ENCODE measurements around the gene MFN2. TPM values are rescaled to one million over a fixed set of nuclear protein-coding genes. Genes with fewer than 3 reads are reported as not detected.
"Not testable (repeated sequence)": the region's sequence is repeated elsewhere in the genome, so short reads cannot be mapped to it uniquely, and the experiment has no call there.

MFN2 gene
- total and polyA plus RNA-seq, 2 experiments from 2014 or later = 48.0 to 57.9 TPM

DNA sequence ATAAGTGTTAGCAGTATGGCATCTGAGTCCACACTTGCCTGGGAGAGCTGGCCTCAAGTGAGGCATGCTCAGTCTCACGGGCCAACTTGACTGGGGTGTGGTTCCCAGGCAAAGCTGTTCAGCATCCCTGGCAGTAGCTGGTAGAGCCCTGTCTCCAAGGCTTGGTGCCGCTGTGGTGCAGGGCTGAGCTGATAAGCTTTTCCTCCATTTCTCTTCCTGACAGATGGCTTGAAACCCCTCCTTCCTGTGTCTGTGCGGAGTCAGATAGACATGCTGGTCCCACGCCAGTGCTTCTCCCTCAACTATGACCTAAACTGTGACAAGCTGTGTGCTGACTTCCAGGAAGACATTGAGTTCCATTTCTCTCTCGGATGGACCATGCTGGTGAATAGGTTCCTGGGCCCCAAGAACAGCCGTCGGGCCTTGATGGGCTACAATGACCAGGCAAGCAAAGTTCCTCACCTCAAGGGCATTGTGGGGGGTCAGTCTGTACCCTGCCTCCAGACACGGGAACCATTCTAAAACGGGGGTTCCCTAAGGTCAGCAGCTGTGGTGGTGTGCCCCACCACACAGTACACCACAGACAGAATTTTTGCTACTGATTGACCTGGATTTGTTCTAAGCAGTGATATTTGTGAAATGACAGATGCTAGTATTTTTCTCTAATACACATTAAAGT, 25.4 kb downstream of the MFN2 start:
- H3K9me2 ChIP-seq (ENCODE audit: insufficient read depth) = no peaks in the 10 kb centered on the region
- TF ChIP-seq EZH2 (IDR thresholded peaks at IDR 0.05; ENCODE audit: insufficient read depth, poor library complexity, severe bottlenecking) (no peak), EZH2phosphoT487 (IDR thresholded peaks at IDR 0.05; ENCODE audit: insufficient read depth, low read depth) (no peak)
- H3K4me2 ChIP-seq (ENCODE audit: unreplicated experiment) = no peak overlapping the region
- in situ Hi-C loops (cut with MboI) = no loop called here
- H3F3A ChIP-seq (ENCODE audit: insufficient read depth) = no peaks in the 10 kb centered on the region
- H3K27ac ChIP-seq = no peak overlapping the region
- H2AFZ ChIP-seq = no peak overlapping the region
- WGBS, 2 experiments (ENCODE audit: low coverage in 1 of 2, low lambda C conversion rate in 2 of 2, missing lambda C conversion rate in 2 of 2) = 91 to 95% methylated on average over 9 of the region's 9 CpGs
- no peaks in the 10 kb centered on the region for H3K9me3 ChIP-seq (ENCODE audit: low read depth)
- no peak overlapping the region for H3K9ac ChIP-seq
- no peak for DNase-seq
- no peaks in the 10 kb centered on the region for H4K20me1 ChIP-seq (ENCODE audit: insufficient read depth)
- no peak overlapping the region for H3K4me3 ChIP-seq
- H3K4me1 ChIP-seq (ENCODE audit: insufficient read depth) = no peaks in the 10 kb centered on the region
- no peaks in the 10 kb centered on the region for H3K27me3 ChIP-seq (replicated peaks; ENCODE audit: insufficient read depth)
- peaks cover 38% of the 10 kb centered on the region for H3K36me3 ChIP-seq (ENCODE audit: low read depth)
- H3K79me2 ChIP-seq (ENCODE audit: insufficient read depth) = no peaks in the 10 kb centered on the region

DNA sequence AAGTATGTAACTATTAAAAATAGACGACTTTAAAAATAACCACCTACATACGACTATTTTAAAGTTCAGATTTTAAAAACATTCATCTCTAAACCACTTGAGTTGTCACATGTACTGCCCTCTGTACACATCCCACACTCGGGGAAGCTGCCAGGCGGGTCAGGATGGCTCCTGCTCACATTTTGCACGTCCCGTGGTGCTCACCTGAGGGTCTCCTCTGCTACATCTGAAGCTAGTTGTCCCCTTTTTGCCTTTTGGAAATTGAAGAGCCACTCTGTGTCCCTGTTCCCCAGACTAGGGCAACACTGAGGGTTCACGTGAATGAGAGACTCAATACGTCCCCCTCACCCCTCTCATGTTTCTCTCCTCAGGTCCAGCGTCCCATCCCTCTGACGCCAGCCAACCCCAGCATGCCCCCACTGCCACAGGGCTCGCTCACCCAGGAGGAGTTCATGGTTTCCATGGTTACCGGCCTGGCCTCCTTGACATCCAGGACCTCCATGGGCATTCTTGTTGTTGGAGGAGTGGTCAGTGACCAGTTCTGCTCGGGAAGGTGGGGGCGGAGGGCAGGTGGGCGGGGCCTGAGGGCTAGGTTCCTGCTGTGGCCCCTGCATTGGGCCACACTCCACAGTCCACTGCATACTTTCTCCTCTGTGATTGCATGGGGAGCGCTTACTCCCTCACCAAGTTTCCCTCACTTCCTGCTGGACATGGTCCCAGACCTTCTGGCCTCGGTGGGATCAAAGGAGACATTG, 26.1 kb downstream of the MFN2 start:
- in situ Hi-C loops (cut with MboI) = no loop called here
- H3K4me1 ChIP-seq (ENCODE audit: insufficient read depth) = no peaks in the 10 kb centered on the region
- peaks cover 39% of the 10 kb centered on the region for H3K36me3 ChIP-seq (ENCODE audit: low read depth)
- H2AFZ ChIP-seq = no peak overlapping the region
- no peaks in the 10 kb centered on the region for H4K20me1 ChIP-seq (ENCODE audit: insufficient read depth)
- no peak for DNase-seq
- no peaks in the 10 kb centered on the region for H3K79me2 ChIP-seq (ENCODE audit: insufficient read depth)
- H3K9me2 ChIP-seq (ENCODE audit: insufficient read depth) = no peaks in the 10 kb centered on the region
- H3K4me3 ChIP-seq = no peak overlapping the region
- H3K4me2 ChIP-seq (ENCODE audit: unreplicated experiment) = no peak overlapping the region
- no peaks in the 10 kb centered on the region for H3K27me3 ChIP-seq (replicated peaks; ENCODE audit: insufficient read depth)
- H3F3A ChIP-seq (ENCODE audit: insufficient read depth) = no peaks in the 10 kb centered on the region
- 92 to 93% methylated on average over 16 to 17 of the region's 17 CpGs for whole genome bisulfite sequencing, 2 experiments (ENCODE audit: low coverage in 1 of 2, low lambda C conversion rate in 2 of 2, missing lambda C conversion rate in 2 of 2)
- no peak overlapping the region for H3K9ac ChIP-seq
- no peaks in the 10 kb centered on the region for H3K9me3 ChIP-seq (ENCODE audit: low read depth)
- TF ChIP-seq EZH2phosphoT487 (IDR thresholded peaks at IDR 0.05; ENCODE audit: insufficient read depth, low read depth) (no peak), EZH2 (IDR thresholded peaks at IDR 0.05; ENCODE audit: insufficient read depth, poor library complexity, severe bottlenecking) (no peak)
- no peak overlapping the region for H3K27ac ChIP-seq

- Histone ChIP-seq H4K20me1 (ENCODE audit: insufficient read depth) (no peaks in the 10 kb centered on the region), H3K4me3 (no peak overlapping the region), H3K36me3 (ENCODE audit: low read depth) (peaks cover 33% of the 10 kb centered on the region), H3K79me2 (ENCODE audit: insufficient read depth) (no peaks in the 10 kb centered on the region), H3K27me3 (replicated peaks; ENCODE audit: insufficient read depth) (no peaks in the 10 kb centered on the region), H3F3A (ENCODE audit: insufficient read depth) (no peaks in the 10 kb centered on the region; the same call in 1 of the 2 replicates), H3K9me3 (ENCODE audit: low read depth) (no peaks in the 10 kb centered on the region), H3K4me2 (ENCODE audit: unreplicated experiment) (no peak overlapping the region), H3K4me1 (ENCODE audit: insufficient read depth) (no peaks in the 10 kb centered on the region), H3K27ac (no peak overlapping the region), H3K9ac (no peak overlapping the region), H2AFZ (no peak overlapping the region), H3K9me2 (ENCODE audit: insufficient read depth) (no peaks in the 10 kb centered on the region)
- in situ Hi-C loops (cut with MboI) = no loop called here
- TF ChIP-seq EZH2 (IDR thresholded peaks at IDR 0.05; ENCODE audit: insufficient read depth, poor library complexity, severe bottlenecking) (no peak), EZH2phosphoT487 (IDR thresholded peaks at IDR 0.05; ENCODE audit: insufficient read depth, low read depth) (no peak)
- WGBS, 2 experiments (ENCODE audit: low coverage in 1 of 2, low lambda C conversion rate in 2 of 2, missing lambda C conversion rate in 2 of 2) = 97 to 99% methylated on average over 6 of the region's 6 CpGs
- no peak for DNase-seq
These were observed 27.0 kb downstream of the MFN2 start for GRCh38 chr1:12007204-12007603.

- H3K9me2 ChIP-seq (ENCODE audit: insufficient read depth); H3K27ac ChIP-seq; H4K20me1 ChIP-seq (ENCODE audit: insufficient read depth); H2AFZ ChIP-seq; H3K9me3 ChIP-seq (ENCODE audit: low read depth); H3K4me1 ChIP-seq (ENCODE audit: insufficient read depth); H3K4me3 ChIP-seq; in situ Hi-C loops (cut with MboI); H3K4me2 ChIP-seq (ENCODE audit: unreplicated experiment); H3K79me2 ChIP-seq (ENCODE audit: insufficient read depth); DNase-seq; H3K9ac ChIP-seq; H3K27me3 ChIP-seq (replicated peaks; ENCODE audit: insufficient read depth): not testable (repeated sequence)
- peaks cover 30% of the 10 kb centered on the region for H3K36me3 ChIP-seq (ENCODE audit: low read depth)
- peaks cover 11% of the 10 kb centered on the region for H3F3A ChIP-seq (ENCODE audit: insufficient read depth)
- 88% methylated on average over 31 of the region's 33 CpGs; no CpG with 5 or more reads in 1 of the 2 experiments for WGBS, 2 experiments (ENCODE audit: low coverage in 1 of 2, low lambda C conversion rate in 2 of 2, missing lambda C conversion rate in 2 of 2)
These were observed 28.1 kb downstream of the MFN2 start for GRCh38 chr1:12008355-12008754.

Measured in GM23248 (cell line).